GM19324 (cell line): ENCODE measurements around the gene CLTC.

ENCODE experiments used
- ATAC-seq: cut with Tn5 transposase; IDR thresholded peaks from one replicate; pipeline ENCODE4 v1.9.1; 2021; ENCODE audit warnings: mild to moderate bottlenecking, moderate library complexity; ENCODE audit not compliant: unreplicated experiment, low FRiP score

Gene CLTC

GRCh38 chr17:59678918-59679317 lies 59.2 kb downstream of the CLTC start:
- ATAC-seq, result no peak

- no peak for ATAC-seq
Measured at GRCh38 chr17:59680314-59680713, 60.6 kb downstream of the CLTC start.

DNA sequence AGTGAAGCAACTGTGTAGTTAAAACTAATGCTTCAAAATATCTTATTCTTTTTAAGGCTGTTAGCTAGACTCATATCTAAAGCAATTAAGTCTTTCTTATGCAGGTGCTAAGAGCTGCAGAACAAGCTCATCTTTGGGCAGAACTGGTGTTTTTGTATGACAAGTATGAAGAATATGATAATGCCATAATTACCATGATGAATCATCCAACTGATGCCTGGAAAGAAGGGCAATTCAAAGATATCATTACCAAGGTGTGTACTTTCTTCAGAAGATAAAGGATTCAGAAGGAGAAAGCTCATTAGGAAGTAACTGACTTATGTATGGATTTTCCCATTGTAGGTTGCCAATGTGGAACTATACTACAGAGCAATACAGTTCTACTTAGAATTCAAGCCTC lies 63.6 kb downstream of the CLTC start:
- no peak for ATAC-seq

DNA sequence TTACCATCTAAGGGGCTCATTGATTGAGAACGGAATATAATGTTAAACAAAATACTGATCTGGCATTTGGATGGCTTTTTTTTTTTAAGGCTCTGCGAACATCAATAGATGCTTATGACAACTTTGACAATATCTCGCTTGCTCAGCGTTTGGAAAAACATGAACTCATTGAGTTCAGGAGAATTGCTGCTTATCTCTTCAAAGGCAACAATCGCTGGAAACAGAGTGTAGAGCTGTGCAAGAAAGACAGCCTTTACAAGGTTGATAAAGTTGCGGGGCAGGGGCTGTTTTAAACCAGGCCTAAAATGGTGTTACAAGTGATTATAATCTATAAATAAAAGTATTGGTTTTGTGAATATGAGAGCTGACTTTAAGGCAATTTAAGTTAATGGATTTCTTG lies 65.3 kb downstream of the CLTC start:
- no peak for ATAC-seq

DNA sequence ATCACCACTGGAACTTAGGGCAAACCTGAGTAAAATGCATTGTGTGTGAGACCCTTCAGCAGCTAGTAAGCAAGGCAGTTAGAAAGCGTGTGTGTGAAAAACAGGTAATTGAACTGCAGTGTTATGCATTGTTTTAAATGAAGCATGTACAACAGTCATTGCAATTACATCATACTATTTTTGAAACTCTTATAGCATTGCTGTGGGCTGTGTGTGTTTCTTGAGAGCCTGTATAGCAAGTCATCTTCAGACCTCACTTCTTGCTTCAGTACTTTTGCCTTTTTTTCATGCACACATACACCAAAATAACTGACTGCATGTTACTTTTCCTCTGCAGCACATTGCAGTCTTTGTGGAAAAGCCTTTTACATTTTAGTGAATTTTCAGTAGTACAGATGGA lies 68.3 kb downstream of the CLTC start:
- ATAC-seq, result no peak

- no peak for ATAC-seq
Measured at GRCh38 chr17:59688496-59688895, 68.8 kb downstream of the CLTC start.

DNA sequence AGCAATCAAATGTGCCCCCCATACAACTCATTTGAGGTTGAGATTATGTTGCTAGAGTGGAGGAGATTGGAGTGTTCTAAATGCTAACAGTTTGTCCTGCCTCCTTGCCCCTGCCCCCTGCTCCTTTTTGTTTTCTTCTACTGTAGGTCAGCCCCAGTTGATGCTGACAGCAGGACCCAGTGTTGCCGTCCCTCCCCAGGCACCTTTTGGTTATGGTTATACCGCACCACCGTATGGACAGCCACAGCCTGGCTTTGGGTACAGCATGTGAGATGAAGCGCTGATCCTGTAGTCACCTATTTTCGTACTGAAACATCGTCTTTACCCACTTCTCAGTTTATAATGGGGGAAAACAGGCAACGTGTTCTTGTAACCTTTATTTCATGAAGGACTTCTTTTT lies 73.9 kb downstream of the CLTC start:
- no peak for ATAC-seq

- no peak for ATAC-seq
Measured at GRCh38 chr17:59694344-59694743, 74.6 kb downstream of the CLTC start.

- no peak for ATAC-seq
Measured at GRCh38 chr17:59695945-59696681, 76.4 kb downstream of the CLTC start.

DNA sequence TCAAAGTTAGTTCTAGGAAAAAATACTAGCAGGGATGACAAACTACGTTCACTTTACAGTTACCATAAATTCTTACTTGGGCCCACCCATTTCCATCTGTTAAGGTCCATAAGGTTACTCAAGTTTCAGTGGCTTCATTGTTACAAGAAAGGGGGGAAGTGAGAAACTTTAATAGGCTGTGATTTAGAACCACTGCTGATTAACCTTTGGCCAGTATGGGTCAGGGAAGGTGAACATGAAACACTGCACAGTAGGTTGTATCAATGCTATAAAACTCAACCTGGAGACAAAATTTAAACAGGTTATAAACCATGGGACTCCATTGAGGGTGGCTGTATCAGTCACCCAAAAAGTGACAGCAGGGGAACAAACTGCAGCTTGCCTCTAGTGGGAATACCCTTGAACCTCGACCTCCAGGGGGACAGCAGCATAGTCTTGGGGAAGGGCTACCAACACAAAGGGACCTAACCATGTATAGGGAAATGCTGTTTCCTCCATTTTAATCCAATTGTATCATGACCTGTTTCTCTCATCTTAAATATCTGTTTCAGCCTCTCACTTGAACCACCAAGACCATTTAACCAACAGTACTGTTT lies 77.1 kb downstream of the CLTC start:
- ATAC-seq, result no peak

- no peak for ATAC-seq
Measured at GRCh38 chr17:59698143-59698542, 78.4 kb downstream of the CLTC start.

- no peak for ATAC-seq
Measured at GRCh38 chr17:59699218-59699617, 79.5 kb downstream of the CLTC start.

DNA sequence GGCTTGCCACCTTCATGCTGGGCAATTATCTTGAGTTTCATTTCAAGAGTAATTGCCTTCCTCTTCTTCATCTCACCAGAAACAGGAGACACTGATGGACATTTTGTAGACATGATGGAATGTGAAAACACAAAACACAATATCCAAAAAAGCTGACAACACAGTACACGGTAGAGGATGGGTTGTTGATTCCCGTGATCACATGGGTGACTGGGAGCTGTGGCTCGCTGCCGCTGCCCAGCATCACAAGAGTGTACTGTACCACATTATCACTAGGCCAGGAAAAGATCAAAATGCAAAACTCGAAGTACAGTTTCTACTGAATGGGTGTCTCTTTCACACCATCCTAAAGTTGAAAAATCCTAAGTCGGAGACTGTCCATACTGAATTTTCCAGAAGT lies 80.1 kb downstream of the CLTC start:
- ATAC-seq, result no peak

DNA sequence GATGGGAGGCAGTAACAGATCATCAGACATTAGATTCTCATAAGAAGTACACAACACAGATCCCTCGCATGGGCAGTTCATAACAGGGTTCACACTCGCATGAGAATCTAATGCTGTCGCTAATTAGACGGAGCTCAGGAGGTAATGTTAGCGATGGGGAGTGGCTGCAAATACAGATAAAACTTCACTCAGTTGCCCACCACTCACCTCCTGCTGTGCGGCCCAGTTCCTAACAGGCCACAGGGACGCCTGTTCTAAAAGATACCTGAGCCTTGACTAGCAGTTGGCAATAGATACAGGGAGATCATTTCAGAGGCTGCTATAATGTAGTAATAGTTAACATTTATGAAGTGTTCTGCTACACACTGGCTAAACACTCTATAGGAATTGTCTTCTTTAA lies 82.6 kb downstream of the CLTC start:
- no peak for ATAC-seq

DNA sequence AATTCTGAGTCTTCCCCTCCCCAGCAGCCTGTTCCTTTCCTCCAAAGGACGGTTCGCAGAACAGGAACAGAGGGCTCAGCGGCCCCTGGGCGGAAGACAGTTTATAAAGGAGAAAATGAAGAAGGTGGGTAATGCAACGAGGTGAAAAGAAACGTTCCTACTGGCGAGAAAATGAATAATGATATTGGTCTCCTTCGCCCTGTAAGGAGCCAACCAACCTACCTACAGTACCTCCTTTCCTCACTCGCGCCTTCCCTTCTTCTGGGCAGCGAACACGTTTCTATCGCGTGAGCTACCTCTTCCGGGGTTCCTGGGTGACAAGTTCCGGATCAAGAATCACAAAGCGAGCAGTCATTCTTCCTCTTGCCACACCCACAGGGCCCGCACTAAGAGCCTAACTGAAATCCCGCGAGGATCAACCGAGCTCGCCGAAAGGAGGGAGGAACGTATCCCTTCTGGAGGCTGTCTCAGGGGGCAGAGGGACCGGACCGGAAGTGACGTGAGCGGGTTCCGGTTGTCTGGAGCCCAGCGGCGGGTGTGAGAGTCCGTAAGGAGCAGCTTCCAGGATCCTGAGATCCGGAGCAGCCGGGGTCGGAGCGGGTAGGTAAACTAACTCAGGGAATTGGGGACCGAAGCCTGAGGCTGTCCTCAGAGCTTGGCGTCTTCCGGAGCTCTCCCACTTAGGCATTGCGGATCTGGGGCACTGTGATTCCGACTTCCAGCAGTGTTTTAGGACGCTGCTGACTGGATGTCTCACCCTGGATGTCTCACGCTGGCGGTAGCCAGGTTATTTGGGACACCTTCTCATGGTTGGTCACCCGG lies 87.7 kb downstream of the CLTC start, which contains the start of the genes PTRH2 and VMP1:
Gene PTRH2 (minus strand): TSS at position 282 of the 822 bp plus-strand sequence. CDS start 9,452 bp downstream, outside the sequence.
Gene VMP1 (plus strand): TSS at position 506 of the 822 bp plus-strand sequence. CDS start 23,793 bp downstream, outside the sequence.
- ATAC-seq, result peak; percentile 95

- ATAC-seq, result peak; percentile 17
Measured at GRCh38 chr17:59707971-59708430, 88.3 kb downstream of the CLTC start.

- ATAC-seq, result no peak
Measured at GRCh38 chr17:59711936-59712335, 92.2 kb downstream of the CLTC start.

- no peak for ATAC-seq
Measured at GRCh38 chr17:59712862-59713261, 93.2 kb downstream of the CLTC start.

GRCh38 chr17:59714255-59714654 lies 94.6 kb downstream of the CLTC start:
- ATAC-seq, result no peak

- no peak for ATAC-seq
Measured at GRCh38 chr17:59716427-59716826, 96.7 kb downstream of the CLTC start.

GRCh38 chr17:59719526-59719925 lies 99.8 kb downstream of the CLTC start:
- no peak for ATAC-seq
